CD4-positive, CD25-positive, alpha-beta regulatory T cell (primary cell): ENCODE measurements around the gene WDR27. TPM values are rescaled to one million over a fixed set of nuclear protein-coding genes. Genes with fewer than 3 reads are reported as not detected.

Experiments used
- ATAC-seq, 2 donors: fragments of 150-1000 bp; cut with Tn5 transposase; one replicate each; pipeline ENCODE4 v1.10.0; 2021; ENCODE audit warnings: low read depth in 2 of 2, moderate number of reproducible peaks in 2 of 2, moderate library complexity in 1 of 2
- DNase-seq, 3 donors: peaks; one replicate each; pipeline versions ENCODE4 v3.0.0 to v3.0.0-alpha.2; 2012 to 2022; ENCODE audit warnings: mixed read lengths in 1 of 3
- H3K27ac ChIP-seq: one replicate; pipeline ENCODE4 v1.7.0; 2013; ENCODE audit warnings: mild to moderate bottlenecking, low read length; ENCODE audit not compliant: insufficient read depth, poor library complexity, severe bottlenecking
- H3K27me3 ChIP-seq: one replicate; pipeline ENCODE4 v1.7.0; 2013; ENCODE audit warnings: low read length; ENCODE audit not compliant: control insufficient read depth, insufficient read depth
- H3K36me3 ChIP-seq: one replicate; pipeline ENCODE4 v1.7.0; 2013; ENCODE audit warnings: mild to moderate bottlenecking, low read length, moderate library complexity; ENCODE audit not compliant: control insufficient read depth, insufficient read depth
- H3K4me1 ChIP-seq: 2 replicates; pipeline ENCODE4 v1.7.0; 2013; ENCODE audit warnings: mild to moderate bottlenecking, low read length; ENCODE audit not compliant: insufficient read depth, control insufficient read depth, poor library complexity, severe bottlenecking
- H3K4me3 ChIP-seq: one replicate; pipeline ENCODE4 v1.7.0; 2013; ENCODE audit warnings: low read depth, mild to moderate bottlenecking, low read length, moderate library complexity
- H3K9me3 ChIP-seq, 2 experiments: 1 replicate in 1 of 2; 2 replicates in 1 of 2; pipeline ENCODE4 v1.7.0; 2013; ENCODE audit warnings: low read length in 2 of 2, mild to moderate bottlenecking in 1 of 2, moderate library complexity in 1 of 2; ENCODE audit not compliant: control insufficient read depth in 2 of 2
- H3K27ac Mint-ChIP-seq, 3 donors: one replicate each; pipeline ENCODE4 v1.8.0; 2020 to 2022; ENCODE audit warnings: mild to moderate bottlenecking in 3 of 3, mixed read lengths in 3 of 3, moderate library complexity in 2 of 3
- H3K27me3 Mint-ChIP-seq: one replicate; pipeline ENCODE4 v1.8.0; 2022; ENCODE audit warnings: mild to moderate bottlenecking, mixed read lengths
- H3K36me3 Mint-ChIP-seq: one replicate; pipeline ENCODE4 v1.8.0; 2020; ENCODE audit warnings: mixed read lengths
- H3K4me1 Mint-ChIP-seq, 4 donors: one replicate each; pipeline ENCODE4 v1.8.0; 2020 to 2022; ENCODE audit warnings: mixed read lengths in 4 of 4, mild to moderate bottlenecking in 1 of 4
- H3K4me3 Mint-ChIP-seq, 4 donors: one replicate each; pipeline ENCODE4 v1.8.0; 2020 to 2022; ENCODE audit warnings: mild to moderate bottlenecking in 4 of 4, mixed read lengths in 4 of 4, moderate library complexity in 3 of 4
- H3K9me3 Mint-ChIP-seq, 7 donors: one replicate each; pipeline ENCODE4 v1.8.0; 2020 to 2022; ENCODE audit warnings: mixed read lengths in 7 of 7, mild to moderate bottlenecking in 3 of 7, moderate library complexity in 2 of 7
- polyA plus RNA-seq, 4 donors: library from polyadenylated mRNA; unstranded; fragments of 300-500 nt; fragmentation: Illumina TruSeq; gene quantifications; one replicate each; pipeline ENCODE4 v1.2.3, GENCODE V29; 2021
- total RNA-seq: library from RNA; stranded (reverse); gene quantifications from one replicate; pipeline ENCODE4 v1.2.3, GENCODE V29; 2022

WDR27 gene
- total and polyA plus RNA-seq, 5 donors from 2014 or later: 3.7 to 30.7 (median 5.1) TPM

DNA sequence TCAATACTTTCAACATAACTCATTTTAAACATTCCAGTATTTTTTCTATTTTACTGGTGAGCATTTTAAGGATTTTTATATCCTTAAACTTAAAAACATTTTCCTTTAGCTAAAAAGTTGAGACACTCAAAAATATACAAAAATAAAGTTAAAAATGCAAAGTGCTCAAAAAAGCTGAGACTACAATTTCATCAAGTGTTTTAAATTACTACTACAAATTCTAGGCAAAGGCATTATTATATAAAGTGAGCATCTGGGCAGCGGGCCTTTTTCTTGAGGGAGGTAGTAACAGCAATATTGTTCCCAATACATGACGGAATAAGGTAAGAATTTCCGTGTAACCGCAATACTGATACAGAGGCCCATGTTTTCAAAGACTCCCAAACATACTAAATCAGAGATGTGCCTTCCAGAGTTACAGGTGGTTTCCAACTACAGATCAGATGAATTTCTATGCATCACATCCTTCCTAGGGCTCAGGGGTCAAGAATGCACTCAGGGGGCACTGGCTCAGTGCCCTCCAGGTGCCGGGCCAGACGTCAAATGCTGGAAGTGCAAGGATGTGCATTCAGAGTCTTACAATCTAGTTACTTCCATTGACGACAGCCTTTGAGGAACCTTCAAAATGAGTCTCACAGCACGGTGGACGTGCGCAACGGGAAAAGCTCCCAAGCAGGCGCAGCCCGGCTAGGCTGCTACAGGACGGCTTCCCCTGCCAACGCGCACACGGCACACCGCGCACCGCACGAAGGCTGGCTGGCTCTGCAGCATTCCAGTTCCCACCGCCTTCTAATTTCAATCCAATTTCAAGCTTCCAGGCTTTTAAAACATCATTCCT, 20.8 kb upstream of the WDR27 start:
- Histone ChIP-seq H3K4me1 (peaks cover 47% of the 10 kb centered on the region), H3K9me3 (no peaks in the 10 kb centered on the region), H3K27me3 (no peaks in the 10 kb centered on the region), H3K4me3 (peak overlapping the region; percentile 98), H3K27ac (peak overlapping the region; percentile 85), H3K36me3 (peaks cover 4% of the 10 kb centered on the region)
- no peaks in the 10 kb centered on the region for H3K9me3 Mint-ChIP-seq
- H3K36me3 Mint-ChIP-seq: peaks cover 5% of the 10 kb centered on the region
- peaks cover 4% of the 10 kb centered on the region for H3K27me3 Mint-ChIP-seq
- H3K4me3 Mint-ChIP-seq: peak overlapping the region; percentile 92 to 96 (median 94)
- H3K4me1 Mint-ChIP-seq: peaks cover 27 to 59% (median 48%) of the 10 kb centered on the region in 4 donors
- DNase-seq (no peak), ATAC-seq (peak; percentile 23 to 24)
- H3K27ac Mint-ChIP-seq: peak overlapping the region; percentile 93 to 99 (median 96)

GRCh38 chr6:169720207-169720855, 18.5 kb upstream of the WDR27 start:
- ATAC-seq (no peak), DNase-seq (peak in 1 of 3 donors; percentile 17)
- no peaks in the 10 kb centered on the region for H3K27me3 ChIP-seq
- Mint-ChIP-seq H3K4me3 (peak overlapping the region; percentile 15 to 60 (median 45)), H3K4me1 (peaks cover 27 to 58% (median 40%) of the 10 kb centered on the region in 4 donors), H3K9me3 (no peaks in the 10 kb centered on the region), H3K36me3 (peaks cover 9% of the 10 kb centered on the region), H3K27me3 (peaks cover 4% of the 10 kb centered on the region), H3K27ac (peak overlapping the region; percentile 16 to 84 (median 53))
- H3K4me3 ChIP-seq: peak overlapping the region; percentile 48
- peaks cover 47% of the 10 kb centered on the region for H3K4me1 ChIP-seq
- peaks cover 24% of the 10 kb centered on the region for H3K36me3 ChIP-seq
- H3K27ac ChIP-seq: peak overlapping the region; percentile 55
- no peaks in the 10 kb centered on the region for H3K9me3 ChIP-seq

DNA sequence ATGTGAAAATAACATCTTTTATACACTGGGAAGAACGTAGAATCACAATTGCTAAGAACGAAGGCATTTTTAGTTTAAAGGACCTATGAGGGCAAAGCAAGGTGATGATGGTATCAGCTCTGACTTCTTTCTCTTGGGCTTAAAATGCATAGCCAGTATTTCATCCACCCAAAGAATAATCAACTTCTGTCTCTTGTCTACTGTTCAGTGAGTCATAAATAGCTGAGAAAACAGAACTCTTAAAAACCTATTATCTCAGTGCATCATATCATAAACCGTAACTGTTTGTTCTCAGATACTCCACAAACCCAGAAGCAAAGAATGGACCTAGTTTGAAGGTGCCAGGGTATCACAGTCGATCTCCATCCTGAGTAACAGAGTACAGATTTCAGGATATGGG, 17.3 kb upstream of the WDR27 start:
- Histone ChIP-seq H3K27ac (no peak overlapping the region), H3K4me3 (peak overlapping the region; percentile 9), H3K9me3 (no peaks in the 10 kb centered on the region), H3K36me3 (peaks cover 36% of the 10 kb centered on the region), H3K4me1 (peaks cover 40% of the 10 kb centered on the region), H3K27me3 (no peaks in the 10 kb centered on the region)
- no peaks in the 10 kb centered on the region for H3K9me3 Mint-ChIP-seq
- peaks cover 28 to 54% (median 38%) of the 10 kb centered on the region in 4 donors for H3K4me1 Mint-ChIP-seq
- H3K4me3 Mint-ChIP-seq: peak overlapping the region in 1 of 4 donors; percentile 46
- no peaks in the 10 kb centered on the region for H3K27me3 Mint-ChIP-seq
- no peak for DNase-seq
- ATAC-seq: no peak
- H3K27ac Mint-ChIP-seq: peak overlapping the region; percentile 8 to 62 (median 58)
- H3K36me3 Mint-ChIP-seq: peaks cover 20% of the 10 kb centered on the region

DNA sequence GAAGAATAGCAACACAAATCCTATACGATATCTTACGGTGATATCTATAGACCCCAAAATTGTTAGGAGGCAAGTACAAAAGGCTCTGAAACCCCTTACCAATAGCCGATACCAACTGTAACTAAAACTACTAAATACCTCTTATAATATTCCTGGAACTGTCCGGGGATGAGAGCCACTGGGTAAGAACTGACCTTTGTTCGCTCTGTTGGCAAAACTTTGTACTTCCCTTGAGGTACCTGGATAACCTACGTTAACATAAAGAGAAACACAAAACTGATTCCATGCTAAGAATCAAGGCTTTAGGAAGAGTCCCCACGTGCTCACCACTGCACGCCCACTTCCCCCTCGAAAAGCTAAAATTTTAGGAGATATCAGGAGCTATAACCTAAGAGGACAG, 12.8 kb upstream of the WDR27 start:
- no peaks in the 10 kb centered on the region for H3K9me3 Mint-ChIP-seq
- no peak overlapping the region for H3K4me3 Mint-ChIP-seq
- Histone ChIP-seq H3K27me3 (no peaks in the 10 kb centered on the region), H3K27ac (no peak overlapping the region), H3K36me3 (peaks cover 69% of the 10 kb centered on the region), H3K4me3 (no peak overlapping the region), H3K4me1 (peaks cover 12% of the 10 kb centered on the region), H3K9me3 (no peaks in the 10 kb centered on the region)
- H3K4me1 Mint-ChIP-seq: peaks cover 14 to 26% (median 18%) of the 10 kb centered on the region in 4 donors
- H3K36me3 Mint-ChIP-seq: peaks cover 35% of the 10 kb centered on the region
- ATAC-seq (no peak), DNase-seq (no peak)
- no peaks in the 10 kb centered on the region for H3K27me3 Mint-ChIP-seq
- H3K27ac Mint-ChIP-seq: no peak overlapping the region

GRCh38 chr6:169714178-169714577, 12.3 kb upstream of the WDR27 start:
- H3K36me3 Mint-ChIP-seq: peaks cover 35% of the 10 kb centered on the region
- no peak for ATAC-seq
- no peaks in the 10 kb centered on the region for H3K27me3 ChIP-seq
- H3K4me1 Mint-ChIP-seq: peaks cover 10 to 22% (median 15%) of the 10 kb centered on the region in 4 donors
- peaks cover 10% of the 10 kb centered on the region for H3K4me1 ChIP-seq
- no peaks in the 10 kb centered on the region for H3K27me3 Mint-ChIP-seq
- H3K9me3 Mint-ChIP-seq: no peaks in the 10 kb centered on the region
- H3K27ac ChIP-seq: no peak overlapping the region
- no peak overlapping the region for H3K4me3 Mint-ChIP-seq
- no peak overlapping the region for H3K4me3 ChIP-seq
- H3K27ac Mint-ChIP-seq: no peak overlapping the region
- H3K9me3 ChIP-seq: no peaks in the 10 kb centered on the region
- H3K36me3 ChIP-seq: peaks cover 69% of the 10 kb centered on the region
- no peak for DNase-seq

DNA sequence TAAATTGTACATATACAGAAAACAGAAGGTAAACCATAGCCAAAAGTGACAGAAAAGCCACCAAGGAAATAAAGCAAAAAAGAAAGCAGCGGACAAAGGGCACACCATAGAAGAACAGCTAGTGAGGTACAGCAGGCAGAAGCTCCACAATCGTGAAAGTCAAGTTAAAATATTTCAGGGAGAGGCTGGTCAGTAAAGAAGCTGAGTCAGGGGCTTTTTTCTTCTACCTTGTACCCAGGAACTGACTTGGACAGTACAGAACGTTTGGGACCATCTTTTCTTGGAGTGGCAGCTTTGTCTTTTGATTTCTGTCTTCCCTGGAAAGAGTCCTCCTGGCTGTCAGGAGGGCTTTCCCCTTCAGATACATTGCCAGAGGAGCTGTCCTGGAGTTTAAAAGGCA, 8.2 kb upstream of the WDR27 start:
- ATAC-seq (no peak), DNase-seq (no peak)
- H3K36me3 ChIP-seq: peaks cover 51% of the 10 kb centered on the region
- Mint-ChIP-seq H3K4me1 (peaks cover 16 to 32% (median 27%) of the 10 kb centered on the region in 4 donors), H3K36me3 (peaks cover 32% of the 10 kb centered on the region), H3K9me3 (no peaks in the 10 kb centered on the region), H3K4me3 (no peak overlapping the region), H3K27me3 (no peaks in the 10 kb centered on the region), H3K27ac (no peak overlapping the region)
- H3K27me3 ChIP-seq: no peaks in the 10 kb centered on the region
- no peaks in the 10 kb centered on the region for H3K9me3 ChIP-seq
- H3K4me3 ChIP-seq: no peak overlapping the region
- peak overlapping the region; percentile 47 for H3K27ac ChIP-seq
- H3K4me1 ChIP-seq: peaks cover 6% of the 10 kb centered on the region

GRCh38 chr6:169709293-169709692, 7.5 kb upstream of the WDR27 start:
- Mint-ChIP-seq H3K27ac (no peak overlapping the region), H3K4me3 (no peak overlapping the region), H3K27me3 (no peaks in the 10 kb centered on the region), H3K36me3 (peaks cover 24% of the 10 kb centered on the region), H3K4me1 (peaks cover 23 to 37% (median 30%) of the 10 kb centered on the region in 4 donors), H3K9me3 (no peaks in the 10 kb centered on the region)
- H3K36me3 ChIP-seq: peaks cover 50% of the 10 kb centered on the region
- ATAC-seq: no peak
- peaks cover 13% of the 10 kb centered on the region for H3K4me1 ChIP-seq
- no peaks in the 10 kb centered on the region for H3K27me3 ChIP-seq
- H3K27ac ChIP-seq: peak overlapping the region; percentile 47
- no peaks in the 10 kb centered on the region for H3K9me3 ChIP-seq
- no peak overlapping the region for H3K4me3 ChIP-seq
- DNase-seq: no peak
